Activated CD4-positive, alpha-beta T cell treated with anti-CD3 and anti-CD28 coated beads, Interleukin-2, amount 10 ng/mL, durations not matched to agents 24 days and 14 days (primary cell): ENCODE results near the gene BNIP5. TPM values are rescaled to one million over a fixed set of nuclear protein-coding genes. Genes with fewer than 3 reads are reported as not detected.
A peak's percentile ranks its signal among the peaks of the same experiment; 100 is the strongest.

Source experiments
- DNase-seq: peaks from one replicate; pipeline ENCODE4 v3.0.0; 2022
- H3K27ac Mint-ChIP-seq: one replicate; pipeline ENCODE4 v1.8.0; 2022; ENCODE audit warnings: mild to moderate bottlenecking, mixed read lengths
- H3K27me3 Mint-ChIP-seq: one replicate; pipeline ENCODE4 v1.8.0; 2022; ENCODE audit warnings: mixed read lengths
- H3K36me3 Mint-ChIP-seq: one replicate; pipeline ENCODE4 v1.8.0; 2022; ENCODE audit warnings: low read depth, mild to moderate bottlenecking, mixed read lengths
- H3K4me1 Mint-ChIP-seq: one replicate; pipeline ENCODE4 v1.8.0; 2021; ENCODE audit warnings: mixed read lengths
- H3K4me3 Mint-ChIP-seq: one replicate; pipeline ENCODE4 v1.8.0; 2022; ENCODE audit warnings: mild to moderate bottlenecking, moderate library complexity, mixed read lengths
- H3K9me3 Mint-ChIP-seq: one replicate; pipeline ENCODE4 v1.8.0; 2021; ENCODE audit warnings: mixed read lengths
- intact Hi-C: fragments of 100-400 bp; cut with micrococcal nuclease; formaldehyde crosslinking; loops from one replicate; pipeline ENCODE4 v1.15.1; 2023
- total RNA-seq: library from RNA; stranded (reverse); gene quantifications from 2 replicates; pipeline ENCODE4 v1.2.3, GENCODE V29; 2022

Gene BNIP5
- total RNA-seq, 1 donor from 2014 or later = not detected

DNA sequence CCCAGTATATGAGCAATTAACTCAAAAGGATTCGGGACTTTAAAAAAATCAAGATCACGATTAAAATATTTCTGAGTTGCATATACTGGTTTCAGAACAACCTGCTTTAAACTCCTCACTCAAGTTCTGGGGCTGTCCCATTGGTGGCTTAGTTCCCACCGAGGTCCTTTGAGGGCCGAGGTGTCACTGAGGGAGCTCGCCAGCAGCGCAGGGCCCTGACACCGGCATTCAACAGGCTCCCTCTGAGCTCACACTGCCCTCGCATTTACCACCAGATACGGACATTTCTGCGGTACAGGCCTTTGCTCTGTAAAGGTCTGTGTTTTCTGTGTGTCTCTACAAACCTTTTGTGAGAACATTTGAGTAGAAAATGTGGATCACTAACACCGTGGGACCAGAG lies 24.4 kb upstream of the BNIP5 start:
- intact Hi-C loops = loop anchor here (5.0 kb wide), 1 partner anchor 334 kb away; the partner anchor contains the start of gene MAPK14
- Mint-ChIP-seq H3K4me1 (peaks cover 27% of the 10 kb centered on the region), H3K27me3 (peaks cover 14% of the 10 kb centered on the region), H3K36me3 (no peaks in the 10 kb centered on the region), H3K9me3 (no peaks in the 10 kb centered on the region), H3K4me3 (no peak overlapping the region), H3K27ac (no peak overlapping the region)
- DNase-seq = no peak

DNA sequence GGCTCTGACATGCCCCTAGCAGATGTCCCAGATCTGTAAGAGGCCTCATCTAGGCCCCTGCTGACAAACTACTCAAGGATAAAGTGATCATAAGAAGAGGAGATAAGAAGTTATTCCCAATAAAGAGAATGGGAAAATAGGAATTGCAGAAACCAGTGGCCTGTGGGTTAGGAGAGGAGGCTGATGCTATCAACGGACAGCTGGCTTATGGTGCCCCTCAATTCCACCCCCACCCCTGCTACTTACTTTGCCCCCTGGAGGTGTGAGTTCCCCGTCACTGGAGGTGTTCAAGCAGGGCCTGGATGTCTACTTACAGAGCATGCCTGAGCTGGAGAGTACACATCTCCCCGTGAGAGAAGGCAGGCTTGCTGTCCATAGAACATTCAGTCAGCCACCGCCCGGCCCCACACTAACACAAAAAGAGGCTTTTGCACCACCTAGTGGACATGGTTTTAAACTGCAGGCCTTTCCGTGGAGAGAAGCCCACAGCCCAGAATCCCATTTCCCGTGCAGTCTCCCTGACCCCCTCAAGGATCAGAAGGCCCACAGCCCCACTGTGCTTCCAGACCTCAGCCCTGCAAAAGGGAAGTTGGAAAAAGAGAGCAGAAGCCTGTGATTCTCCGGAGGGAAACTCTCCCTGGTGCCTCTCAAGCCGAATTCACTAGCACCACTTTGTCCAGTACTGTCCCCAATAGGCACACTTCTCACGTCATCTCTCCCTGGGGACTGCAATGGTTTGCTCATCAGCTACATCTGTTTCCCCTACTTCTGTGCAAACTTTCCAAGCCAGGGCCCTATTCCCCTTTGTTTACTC lies 23.8 kb upstream of the BNIP5 start:
- no peaks in the 10 kb centered on the region for H3K36me3 Mint-ChIP-seq
- no peak overlapping the region for H3K4me3 Mint-ChIP-seq

DNA sequence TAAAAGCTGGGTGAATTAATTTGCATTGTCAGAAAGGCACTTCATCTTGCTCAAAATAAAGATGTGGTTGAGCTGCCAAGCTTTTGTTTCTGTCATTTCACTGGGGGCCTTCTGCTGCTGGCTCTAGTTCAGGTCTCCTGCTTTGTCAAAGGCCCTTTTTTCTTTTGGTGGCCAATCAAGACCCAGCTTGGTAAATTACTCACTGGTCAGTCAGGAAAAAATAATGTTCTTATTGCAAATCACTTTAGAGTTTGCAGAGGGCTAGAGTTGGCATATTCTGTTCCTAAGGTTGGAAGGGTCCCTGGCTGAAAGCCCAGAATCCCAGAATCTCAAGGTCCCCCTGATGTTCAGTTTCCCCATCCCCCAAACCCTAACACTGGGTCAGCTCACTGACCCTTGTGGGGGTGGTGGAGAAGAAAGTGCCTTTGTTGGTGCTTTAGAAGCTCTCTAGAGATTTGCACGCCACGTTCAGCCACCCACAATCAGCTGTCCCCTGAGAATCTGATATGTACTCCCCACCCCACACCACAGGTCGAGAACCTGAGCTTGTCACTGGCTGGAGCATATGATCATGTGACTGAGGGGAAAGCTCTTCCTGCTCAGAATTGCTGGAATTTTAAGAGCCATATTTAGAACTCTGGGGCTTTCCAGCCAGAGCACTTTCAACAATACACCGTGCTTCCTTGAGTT lies 21.7 kb upstream of the BNIP5 start:
- Mint-ChIP-seq H3K27me3 (peaks cover 37% of the 10 kb centered on the region), H3K9me3 (peaks cover 4% of the 10 kb centered on the region), H3K4me1 (peaks cover 31% of the 10 kb centered on the region), H3K4me3 (no peak overlapping the region), H3K36me3 (no peaks in the 10 kb centered on the region), H3K27ac (no peak overlapping the region)
- DNase-seq = no peak
- intact Hi-C loops = no loop called here

More for the DNA sequence above, 23.8 kb upstream of the BNIP5 start:
- Mint-ChIP-seq H3K4me1 (peaks cover 32% of the 10 kb centered on the region), H3K9me3 (no peaks in the 10 kb centered on the region), H3K27ac (no peak overlapping the region), H3K27me3 (peaks cover 18% of the 10 kb centered on the region)
- peak; percentile 92 for DNase-seq
- intact Hi-C loops = loop anchor here (1.0 to 5.0 kb wide), 5 partner anchors 19 to 333 kb away; partner anchors contain the start of gene MAPK14

DNA sequence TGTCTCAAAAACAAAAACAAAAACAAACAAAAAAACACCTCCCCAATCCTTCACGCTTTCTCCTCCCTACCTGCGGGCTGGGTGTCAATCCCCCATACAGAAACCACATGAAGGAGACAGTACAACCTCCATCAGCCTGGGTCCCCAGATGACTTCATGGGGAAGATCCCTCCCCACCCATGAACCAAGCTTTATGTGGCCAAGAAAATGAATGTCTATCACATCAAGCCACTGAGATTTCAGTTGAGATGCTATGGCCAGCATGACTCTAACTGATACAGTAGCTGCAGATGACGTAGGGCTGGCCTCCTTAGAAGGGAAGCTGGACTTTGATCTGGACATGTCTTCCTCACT lies 21.2 kb upstream of the BNIP5 start:
- no peaks in the 10 kb centered on the region for H3K36me3 Mint-ChIP-seq
- no peak overlapping the region for H3K27ac Mint-ChIP-seq
- peak; percentile 72 for DNase-seq
- no peak overlapping the region for H3K4me3 Mint-ChIP-seq
- peaks cover 28% of the 10 kb centered on the region for H3K4me1 Mint-ChIP-seq
- H3K9me3 Mint-ChIP-seq = peaks cover 4% of the 10 kb centered on the region
- intact Hi-C loops = loop anchor here (2.0 kb wide), 1 partner anchor 227 kb away; the partner anchor contains the start of gene MAPK13
- peaks cover 40% of the 10 kb centered on the region for H3K27me3 Mint-ChIP-seq

DNA sequence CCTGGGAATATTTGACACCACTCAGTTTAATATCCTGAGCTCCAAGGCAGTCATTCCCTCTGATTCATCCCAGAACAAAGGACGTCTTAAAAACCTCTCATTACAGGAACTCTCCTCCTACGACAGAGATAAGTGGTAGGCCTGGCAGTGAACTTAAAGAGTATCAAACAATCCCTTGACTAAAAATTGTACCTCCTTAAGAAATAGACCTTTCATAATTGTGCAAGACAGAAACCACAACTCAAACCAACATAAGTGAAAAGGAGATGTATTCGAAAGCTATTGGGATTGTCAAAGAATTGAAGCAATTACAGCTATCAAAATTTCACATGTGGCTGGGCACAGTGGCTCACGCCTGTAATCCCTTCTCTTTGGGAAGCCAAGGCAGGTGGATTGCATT lies 19.1 kb upstream of the BNIP5 start:
- Mint-ChIP-seq H3K4me1 (peaks cover 26% of the 10 kb centered on the region), H3K27ac (no peak overlapping the region), H3K36me3 (no peaks in the 10 kb centered on the region), H3K27me3 (peaks cover 41% of the 10 kb centered on the region), H3K4me3 (no peak overlapping the region), H3K9me3 (peaks cover 4% of the 10 kb centered on the region)
- DNase-seq = no peak
- intact Hi-C loops = loop anchor here (2.0 kb wide), 1 partner anchor 225 kb away; the partner anchor contains the start of gene MAPK13

DNA sequence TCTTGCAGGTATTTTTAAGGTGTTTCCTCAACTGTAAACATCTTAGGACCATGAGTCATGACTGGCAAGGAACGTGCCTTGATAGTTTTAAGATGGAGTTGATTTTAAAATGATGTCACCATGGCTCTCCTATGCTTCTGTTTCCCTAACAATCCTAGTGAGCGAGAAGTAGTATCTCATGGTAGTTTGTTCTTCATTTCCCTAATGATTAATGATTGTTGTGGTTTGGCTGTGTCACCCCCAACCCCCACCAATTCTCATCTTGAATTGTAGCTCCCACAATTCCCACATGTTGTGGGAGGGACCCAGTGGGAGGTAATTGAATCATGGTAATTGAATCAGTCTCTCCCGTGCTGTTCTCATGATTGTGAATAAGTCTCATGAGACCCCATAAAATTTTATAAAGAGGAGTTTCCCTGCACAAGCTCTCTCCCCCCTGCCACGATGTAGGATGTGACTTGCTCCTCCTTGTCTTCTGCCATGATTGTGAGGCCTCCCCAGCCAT lies 16.8 kb upstream of the BNIP5 start:
- intact Hi-C loops = no loop called here
- Mint-ChIP-seq H3K27ac (no peak overlapping the region), H3K9me3 (peaks cover 4% of the 10 kb centered on the region), H3K4me1 (peaks cover 20% of the 10 kb centered on the region), H3K27me3 (peaks cover 57% of the 10 kb centered on the region), H3K4me3 (no peak overlapping the region), H3K36me3 (no peaks in the 10 kb centered on the region)
- no peak for DNase-seq

DNA sequence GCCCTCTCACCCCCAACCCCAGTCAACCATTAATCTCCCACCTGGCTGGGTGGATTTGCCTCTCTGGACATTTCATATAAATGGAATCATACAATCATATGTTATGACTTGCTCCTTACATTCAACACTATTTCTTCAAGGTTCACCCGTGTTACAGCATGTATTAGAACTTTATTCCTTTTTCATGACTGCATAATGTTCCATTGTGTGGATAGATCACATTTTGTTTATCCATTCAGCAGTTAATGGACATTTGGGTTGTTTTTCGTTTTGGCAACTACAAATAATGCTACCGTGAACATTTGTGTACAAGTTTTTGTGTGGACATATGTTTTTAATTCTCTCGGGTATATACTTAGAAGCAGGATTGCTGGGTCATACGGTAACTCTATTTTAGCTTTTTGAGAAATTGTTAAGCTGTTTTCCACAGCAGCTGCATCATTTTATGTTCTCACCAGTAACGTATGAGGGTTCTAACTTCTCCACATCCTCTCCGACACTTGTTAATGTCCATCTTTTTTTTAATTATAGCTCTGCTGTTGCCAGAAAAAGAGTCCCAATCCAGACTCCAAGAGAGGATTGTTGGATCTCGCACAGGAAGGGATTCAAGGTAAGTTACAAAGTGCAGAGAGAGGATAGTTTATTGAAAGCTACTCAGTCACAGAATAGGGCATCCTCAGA lies 15.9 kb upstream of the BNIP5 start:
- no peak overlapping the region for H3K4me3 Mint-ChIP-seq
- DNase-seq = no peak
- H3K36me3 Mint-ChIP-seq = no peaks in the 10 kb centered on the region
- H3K27me3 Mint-ChIP-seq = peaks cover 55% of the 10 kb centered on the region
- peaks cover 4% of the 10 kb centered on the region for H3K9me3 Mint-ChIP-seq
- H3K27ac Mint-ChIP-seq = no peak overlapping the region
- H3K4me1 Mint-ChIP-seq = peaks cover 13% of the 10 kb centered on the region
- intact Hi-C loops = no loop called here

DNA sequence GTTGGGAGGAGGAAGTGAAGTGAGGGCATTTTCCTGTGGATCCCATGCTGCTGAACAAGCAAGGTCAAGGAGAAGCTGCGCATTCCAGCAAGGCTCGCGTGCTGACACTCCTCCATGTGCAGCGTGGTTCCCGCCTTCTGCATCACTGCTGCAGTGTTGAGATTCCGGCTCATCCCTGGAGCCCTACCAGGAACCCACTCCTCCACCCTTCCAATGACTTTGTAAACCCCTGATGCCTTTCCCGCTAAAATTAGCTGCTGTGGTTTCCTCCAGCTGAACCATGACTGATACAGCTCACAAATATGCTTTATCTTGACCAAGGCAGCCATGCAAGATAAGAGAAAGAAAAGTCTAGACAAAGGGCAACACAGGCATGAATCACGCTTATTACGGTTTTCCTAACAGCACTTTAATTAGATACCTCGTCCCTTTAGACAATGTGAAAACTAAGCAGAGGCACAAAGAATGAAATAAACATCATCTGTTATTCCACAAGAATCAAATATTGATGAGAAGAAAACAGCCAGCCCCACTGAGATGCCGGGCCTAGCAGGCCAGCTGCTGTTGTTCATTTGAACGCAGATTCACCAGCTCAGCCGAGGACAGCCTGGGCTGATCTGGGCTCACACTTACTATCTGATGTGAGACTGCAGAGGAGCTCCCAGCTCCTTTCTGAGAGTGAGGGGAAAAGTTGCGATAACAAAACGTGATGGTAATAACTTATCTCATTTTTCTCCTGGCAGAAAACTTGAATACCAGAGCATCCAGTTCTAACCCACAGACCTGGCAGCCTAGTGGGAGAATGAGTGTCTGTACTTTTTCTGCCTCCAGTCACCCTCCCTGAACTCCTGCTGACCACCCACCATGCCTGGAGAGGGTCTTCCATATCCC lies 14.2 kb upstream of the BNIP5 start:
- peaks cover 8% of the 10 kb centered on the region for H3K4me1 Mint-ChIP-seq
- H3K36me3 Mint-ChIP-seq = no peaks in the 10 kb centered on the region
- peaks cover 4% of the 10 kb centered on the region for H3K9me3 Mint-ChIP-seq
- H3K4me3 Mint-ChIP-seq = no peak overlapping the region
- H3K27ac Mint-ChIP-seq = no peak overlapping the region
- intact Hi-C loops = no loop called here
- DNase-seq = no peak
- H3K27me3 Mint-ChIP-seq = peaks cover 52% of the 10 kb centered on the region

DNA sequence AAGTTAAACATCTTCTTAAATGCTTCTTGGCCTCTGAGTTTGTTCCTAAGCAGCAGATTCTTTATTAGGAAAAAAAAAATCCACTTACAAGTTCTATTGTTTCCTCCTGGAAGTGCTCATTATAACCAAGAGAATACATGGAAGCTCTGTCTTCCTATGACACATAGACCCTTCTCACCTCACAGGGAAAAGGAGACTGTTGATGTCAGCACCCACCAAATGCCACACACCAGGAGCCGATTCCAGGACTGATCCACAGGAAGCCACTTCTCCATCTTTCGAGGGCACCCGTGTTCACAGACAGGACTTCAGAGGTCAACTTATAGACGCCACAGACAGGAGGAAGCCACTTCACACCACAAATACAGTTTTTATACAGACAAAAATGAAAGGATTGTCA lies 13.4 kb upstream of the BNIP5 start:
- peaks cover 4% of the 10 kb centered on the region for H3K9me3 Mint-ChIP-seq
- H3K27me3 Mint-ChIP-seq = peaks cover 44% of the 10 kb centered on the region
- intact Hi-C loops = no loop called here
- H3K4me3 Mint-ChIP-seq = no peak overlapping the region
- DNase-seq = no peak
- H3K36me3 Mint-ChIP-seq = no peaks in the 10 kb centered on the region
- H3K27ac Mint-ChIP-seq = no peak overlapping the region
- peaks cover 3% of the 10 kb centered on the region for H3K4me1 Mint-ChIP-seq

DNA sequence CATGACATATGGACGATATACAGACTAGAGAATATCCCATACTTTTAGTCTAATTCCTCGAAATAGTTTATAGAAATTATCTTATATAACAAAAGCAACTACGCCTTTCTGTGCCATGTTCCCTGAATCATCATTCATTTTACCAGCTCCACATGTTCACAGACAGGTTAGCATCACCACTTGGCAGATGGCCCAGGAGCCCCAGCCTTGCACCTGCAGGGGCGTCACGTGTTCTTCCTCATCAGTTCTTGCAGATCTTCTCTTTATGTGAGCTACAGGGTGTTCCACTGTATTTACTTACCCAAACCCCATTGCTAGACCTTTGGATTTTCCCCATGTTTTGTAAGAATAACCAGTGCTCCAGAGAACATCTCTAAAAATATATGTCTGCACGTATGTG lies 12.6 kb upstream of the BNIP5 start:
- H3K36me3 Mint-ChIP-seq = no peaks in the 10 kb centered on the region
- DNase-seq = no peak
- H3K27me3 Mint-ChIP-seq = peaks cover 39% of the 10 kb centered on the region
- H3K27ac Mint-ChIP-seq = no peak overlapping the region
- intact Hi-C loops = no loop called here
- peaks cover 4% of the 10 kb centered on the region for H3K9me3 Mint-ChIP-seq
- H3K4me1 Mint-ChIP-seq = peaks cover 3% of the 10 kb centered on the region
- no peak overlapping the region for H3K4me3 Mint-ChIP-seq

DNA sequence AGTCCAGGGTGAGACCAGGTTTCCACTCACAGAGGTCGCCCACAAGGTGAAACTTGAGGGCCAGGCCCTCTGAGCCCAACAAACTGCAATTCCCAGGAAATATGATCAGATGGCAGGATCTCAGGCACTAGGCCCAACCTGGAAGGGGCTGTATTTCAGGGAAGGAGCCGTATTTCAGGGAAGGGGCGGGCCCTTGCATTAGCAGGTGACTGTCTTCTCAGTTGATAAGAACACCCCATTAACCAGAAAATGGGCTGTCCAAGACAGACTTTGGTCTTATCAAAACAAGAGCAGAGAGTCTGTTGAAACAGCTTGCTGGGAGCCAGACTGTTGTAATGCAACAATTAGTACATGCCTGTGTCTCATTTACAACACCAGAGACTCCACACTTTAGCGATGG lies 10.9 kb upstream of the BNIP5 start:
- H3K9me3 Mint-ChIP-seq = no peaks in the 10 kb centered on the region
- no peaks in the 10 kb centered on the region for H3K36me3 Mint-ChIP-seq
- DNase-seq = no peak
- peaks cover 31% of the 10 kb centered on the region for H3K27me3 Mint-ChIP-seq
- intact Hi-C loops = no loop called here
- H3K27ac Mint-ChIP-seq = no peak overlapping the region
- H3K4me3 Mint-ChIP-seq = no peak overlapping the region
- no peaks in the 10 kb centered on the region for H3K4me1 Mint-ChIP-seq

DNA sequence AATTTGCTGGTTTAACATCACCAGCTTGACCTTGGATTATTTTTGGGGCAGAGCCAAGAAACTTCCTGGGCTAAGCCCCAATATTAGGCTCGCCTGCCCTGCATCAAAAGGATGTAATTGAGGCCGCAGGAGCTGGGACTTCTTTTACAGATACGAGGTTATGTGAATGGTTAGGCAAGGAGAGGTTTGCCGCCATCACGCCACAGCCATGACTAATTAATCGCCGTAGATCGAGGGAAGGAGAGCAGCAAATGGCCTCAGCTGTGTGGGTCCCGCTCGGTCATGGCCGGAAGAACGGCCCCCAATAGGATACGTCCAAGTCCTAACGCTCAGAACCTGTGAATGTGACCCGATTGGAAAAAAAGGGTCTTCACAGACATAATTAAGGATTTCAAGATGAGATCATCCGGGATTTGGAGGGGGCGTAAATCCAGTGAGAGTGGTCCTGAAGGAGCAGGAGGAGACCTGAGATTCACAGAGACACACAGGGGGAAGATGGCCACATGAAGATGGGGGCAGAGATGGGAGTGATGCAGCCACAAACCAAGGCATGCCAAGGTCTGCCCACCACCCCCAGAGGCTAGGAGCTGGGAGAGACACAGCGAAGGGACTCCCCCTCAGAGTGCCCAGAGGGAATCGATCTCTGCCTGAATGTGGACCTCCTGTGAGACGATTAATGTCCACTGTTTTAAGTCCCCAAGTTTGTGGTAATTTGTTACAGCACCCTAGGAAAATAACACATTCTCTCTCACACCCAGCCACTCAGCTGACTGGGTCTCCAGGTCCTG lies 10.0 kb upstream of the BNIP5 start:
- no peak overlapping the region for H3K4me3 Mint-ChIP-seq

More for the DNA sequence above, 10.0 kb upstream of the BNIP5 start:
- no peaks in the 10 kb centered on the region for H3K4me1 Mint-ChIP-seq
- intact Hi-C loops = no loop called here
- peaks cover 34% of the 10 kb centered on the region for H3K27me3 Mint-ChIP-seq
- no peaks in the 10 kb centered on the region for H3K36me3 Mint-ChIP-seq
- DNase-seq = no peak
- H3K27ac Mint-ChIP-seq = no peak overlapping the region
- no peaks in the 10 kb centered on the region for H3K9me3 Mint-ChIP-seq
